A673 (cell line): ENCODE measurements around the gene PNPLA3. TPM values are rescaled to one million over a fixed set of nuclear protein-coding genes. Genes with fewer than 3 reads are reported as not detected.

ENCODE experiments used
- BruUV-seq: library from RNA; stranded (reverse); fragments of 400-500 nt; replicated peaks from 2 replicates; lab custom pipeline; 2021; lab: Mats Ljungman, UMichigan
- CTCF ChIA-PET: fragments of 300-600 bp; sonication (Branson Sonifier 250); formaldehyde crosslinking; loops from one replicate; lab custom pipeline; 2022; ENCODE audit warnings: antibody characterized with exemption; lab: Charles Lee
- POLR2A ChIA-PET: fragments of 300-600 bp; sonication (Branson Sonifier 250); formaldehyde crosslinking; loops from one replicate; lab custom pipeline; 2022; ENCODE audit warnings: antibody characterized with exemption; ENCODE audit not compliant: low non-redundant PET; lab: Charles Lee
- DNase-seq: peaks from one replicate; pipeline ENCODE4 v3.0.0-alpha.2; 2015; ENCODE audit warnings: low spot score
- H3K27ac ChIP-seq: fragments of 200-600 bp; sonication (generic); 2 replicates; pipeline ENCODE4 v1.5.1; 2016; ENCODE audit warnings: mixed run types, low read depth, mild to moderate bottlenecking, mixed read lengths, antibody characterized with exemption, low read length; ENCODE audit not compliant: poor library complexity, severe bottlenecking
- H3K27me3 ChIP-seq: fragments of 200-600 bp; sonication (generic); replicated peaks from 2 replicates; pipeline ENCODE4 v1.6.1; 2017; ENCODE audit warnings: mixed run types, low read depth, mild to moderate bottlenecking, mixed read lengths, antibody characterized with exemption, low read length; ENCODE audit not compliant: insufficient read depth, poor library complexity
- H3K36me3 ChIP-seq: fragments of 200-600 bp; sonication (generic); 2 replicates; pipeline ENCODE4 v1.6.1; 2016; ENCODE audit warnings: mixed run types, mild to moderate bottlenecking, mixed read lengths, antibody characterized with exemption, low read length; ENCODE audit not compliant: insufficient read depth, poor library complexity, severe bottlenecking
- H3K4me1 ChIP-seq: fragments of 200-600 bp; sonication (generic); 2 replicates; pipeline ENCODE4 v1.6.1; 2017; ENCODE audit warnings: mixed run types, mild to moderate bottlenecking, mixed read lengths, antibody characterized with exemption, low read length; ENCODE audit not compliant: insufficient read depth, poor library complexity, severe bottlenecking
- H3K4me3 ChIP-seq: fragments of 200-600 bp; sonication (generic); 2 replicates; pipeline ENCODE4 v1.5.1; 2016; ENCODE audit warnings: low read depth, mixed run types, mild to moderate bottlenecking, mixed read lengths, low read length; ENCODE audit not compliant: poor library complexity, severe bottlenecking
- H3K9me3 ChIP-seq: fragments of 200-600 bp; sonication (generic); 2 replicates; pipeline ENCODE4 v1.6.1; 2016; ENCODE audit warnings: mixed run types, low read depth, mild to moderate bottlenecking, mixed read lengths, antibody characterized with exemption, low read length; ENCODE audit not compliant: poor library complexity, severe bottlenecking
- CTCF ChIP-seq: fragments of 300-800, 200-600 bp; sonication (generic); conservative IDR thresholded peaks from 2 replicates; pipeline ENCODE4 v1.5.1; 2017; ENCODE audit warnings: low read depth, mild to moderate bottlenecking, antibody characterized with exemption, low read length, moderate library complexity, mixed read lengths
- EZH2 ChIP-seq: fragments of 200-600 bp; sonication (generic); IDR thresholded peaks from 2 replicates; pipeline ENCODE4 v1.6.1; 2017; ENCODE audit warnings: borderline replicate concordance, low read depth, mild to moderate bottlenecking, mixed read lengths, antibody characterized with exemption, low read length; ENCODE audit not compliant: poor library complexity, severe bottlenecking
- intact Hi-C: fragments of 100-400 bp; cut with micrococcal nuclease; formaldehyde crosslinking; loops from one replicate; pipeline ENCODE4 v1.10.0; 2022; ENCODE audit not compliant: unreplicated experiment
- total RNA-seq: library from RNA; stranded (reverse); gene quantifications from 2 replicates; pipeline ENCODE4 v1.2.3, GENCODE V29; 2021

PNPLA3 gene
- total RNA-seq, 1 experiment from 2014 or later, result 11.8 TPM

DNA sequence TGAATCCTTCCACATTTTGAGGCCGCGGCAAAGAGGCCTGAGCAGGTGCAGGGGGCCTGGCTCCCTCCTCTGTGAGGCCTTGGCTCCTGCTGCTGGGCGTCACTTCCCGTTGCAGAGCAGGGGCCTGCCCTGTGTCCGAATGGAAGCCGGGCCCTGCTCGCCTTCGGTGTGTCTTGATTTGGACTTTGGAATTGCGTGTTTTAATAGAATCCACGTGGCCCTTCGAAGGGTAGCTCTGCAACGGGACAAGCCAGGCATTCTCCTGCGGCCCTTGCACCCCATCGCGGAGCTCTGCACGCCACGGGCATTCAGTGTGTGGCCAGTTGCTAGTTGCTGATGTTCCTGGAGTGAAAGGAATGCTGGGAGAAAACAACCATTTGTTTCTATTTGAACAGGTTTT, 57.4 kb downstream of the PNPLA3 start:
- no peak for TF ChIP-seq CTCF
- no peak for TF ChIP-seq EZH2
- H3K27me3 ChIP-seq, result no peaks in the 10 kb centered on the region
- ChIA-PET CTCF (no interaction called here), POLR2A (no interaction called here)
- no peak overlapping the region for H3K27ac ChIP-seq
- peaks cover 38% of the 10 kb centered on the region for H3K36me3 ChIP-seq
- BruUV-seq, result no TSS peak
- DNase-seq, result no peak
- no peak overlapping the region for H3K4me3 ChIP-seq
- intact Hi-C loops, result no loop called here
- no peaks in the 10 kb centered on the region for H3K9me3 ChIP-seq
- no peaks in the 10 kb centered on the region for H3K4me1 ChIP-seq

DNA sequence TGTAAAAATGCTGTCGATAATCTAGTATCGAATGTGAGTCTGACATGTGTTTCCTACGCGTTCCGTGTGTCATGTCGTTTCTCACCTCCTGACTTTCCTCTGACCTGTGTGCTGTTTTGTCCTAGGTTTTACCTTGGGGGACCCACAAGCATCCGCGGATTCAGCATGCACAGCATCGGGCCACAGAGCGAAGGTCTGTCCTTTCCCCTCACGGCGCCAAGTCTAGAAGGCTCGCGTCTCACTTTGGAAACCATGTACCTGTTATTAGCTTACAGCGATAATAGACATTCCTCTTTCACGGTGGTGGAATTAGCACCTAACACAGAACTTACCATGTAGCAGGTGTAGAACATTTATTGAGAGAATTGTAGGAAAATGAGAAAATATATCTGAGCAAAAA, 60.2 kb downstream of the PNPLA3 start:
- no TSS peak for BruUV-seq
- Histone ChIP-seq H3K4me3 (no peak overlapping the region), H3K9me3 (no peaks in the 10 kb centered on the region), H3K36me3 (peaks cover 42% of the 10 kb centered on the region), H3K27ac (no peak overlapping the region), H3K27me3 (no peaks in the 10 kb centered on the region), H3K4me1 (no peaks in the 10 kb centered on the region)
- intact Hi-C loops, result no loop called here
- ChIA-PET POLR2A (no interaction called here), CTCF (interaction anchor here (1.5 kb wide), 1 partner anchor 10 kb away, joined by 4 read pairs; no protein-coding TSS in a partner anchor)
- DNase-seq, result no peak
- TF ChIP-seq EZH2, result no peak
- TF ChIP-seq CTCF, result no peak

GRCh38 chr22:43985532-43985931, 61.9 kb downstream of the PNPLA3 start:
- ChIA-PET CTCF (no interaction called here), POLR2A (no interaction called here)
- intact Hi-C loops, result no loop called here
- Histone ChIP-seq H3K9me3 (no peaks in the 10 kb centered on the region), H3K27me3 (no peaks in the 10 kb centered on the region), H3K36me3 (peaks cover 50% of the 10 kb centered on the region), H3K4me1 (no peaks in the 10 kb centered on the region), H3K4me3 (no peak overlapping the region), H3K27ac (no peak overlapping the region)
- DNase-seq, result no peak
- no TSS peak for BruUV-seq
- TF ChIP-seq CTCF, result no peak
- no peak for TF ChIP-seq EZH2
